Activated CD4-positive, alpha-beta T cell treated with anti-CD3 and anti-CD28 coated beads, Interleukin-2, Interleukin-4, amounts not matched to agents 100 ng/mL and 50 ng/mL, durations not matched to agents 16 hours and 8 hours (primary cell): ENCODE results near the gene P2RY6.
"Not testable (repeated sequence)": the region's sequence is repeated elsewhere in the genome, so short reads cannot be mapped to it uniquely, and the experiment has no call there.

Experiments used
- DNase-seq: peaks from one replicate; pipeline ENCODE4 v3.0.0-alpha.2; 2020; ENCODE audit warnings: low spot score

Gene P2RY6, protein sequence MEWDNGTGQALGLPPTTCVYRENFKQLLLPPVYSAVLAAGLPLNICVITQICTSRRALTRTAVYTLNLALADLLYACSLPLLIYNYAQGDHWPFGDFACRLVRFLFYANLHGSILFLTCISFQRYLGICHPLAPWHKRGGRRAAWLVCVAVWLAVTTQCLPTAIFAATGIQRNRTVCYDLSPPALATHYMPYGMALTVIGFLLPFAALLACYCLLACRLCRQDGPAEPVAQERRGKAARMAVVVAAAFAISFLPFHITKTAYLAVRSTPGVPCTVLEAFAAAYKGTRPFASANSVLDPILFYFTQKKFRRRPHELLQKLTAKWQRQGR

DNA sequence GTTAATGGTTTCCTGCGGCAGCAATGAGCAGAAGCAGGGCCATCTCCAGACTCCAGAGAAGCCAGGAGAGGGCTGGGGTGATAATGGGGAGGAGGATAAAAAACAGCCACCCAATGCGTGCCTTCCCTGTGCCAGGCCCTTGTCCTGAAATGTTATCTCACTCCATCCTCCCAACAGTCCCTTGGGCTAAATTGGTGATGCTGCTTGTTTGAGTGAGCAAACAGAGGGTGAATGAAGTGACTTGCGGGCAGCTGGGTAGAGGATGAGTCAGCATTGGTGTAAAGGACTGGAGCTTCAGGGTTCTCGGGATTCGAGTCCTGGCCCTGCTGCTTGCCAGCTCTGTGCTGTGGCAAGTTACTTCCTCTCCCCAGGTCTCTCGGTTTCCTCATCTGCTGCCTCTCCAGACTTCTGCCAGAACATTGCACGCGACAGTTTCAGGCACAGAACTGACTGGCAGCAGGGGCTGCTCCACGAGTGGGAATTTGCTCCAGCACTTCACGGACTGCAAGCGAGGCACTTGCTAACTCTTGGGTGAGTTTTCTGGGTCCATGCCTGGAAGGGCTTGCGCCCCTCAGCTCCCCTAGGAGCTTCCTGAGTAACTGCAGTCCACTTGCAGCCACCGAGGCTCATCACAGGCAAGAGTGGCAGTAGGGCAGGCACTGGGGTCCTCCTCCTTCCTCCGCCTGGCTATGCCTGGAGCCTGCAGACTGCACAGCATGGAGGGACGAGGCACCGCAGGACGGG lies at the start of gene P2RY6:
Gene P2RY6 (plus strand): TSS at position 403 of the 744 bp plus-strand sequence. CDS start 24,181 bp downstream, outside the sequence.
- DNase-seq: no peak

DNA sequence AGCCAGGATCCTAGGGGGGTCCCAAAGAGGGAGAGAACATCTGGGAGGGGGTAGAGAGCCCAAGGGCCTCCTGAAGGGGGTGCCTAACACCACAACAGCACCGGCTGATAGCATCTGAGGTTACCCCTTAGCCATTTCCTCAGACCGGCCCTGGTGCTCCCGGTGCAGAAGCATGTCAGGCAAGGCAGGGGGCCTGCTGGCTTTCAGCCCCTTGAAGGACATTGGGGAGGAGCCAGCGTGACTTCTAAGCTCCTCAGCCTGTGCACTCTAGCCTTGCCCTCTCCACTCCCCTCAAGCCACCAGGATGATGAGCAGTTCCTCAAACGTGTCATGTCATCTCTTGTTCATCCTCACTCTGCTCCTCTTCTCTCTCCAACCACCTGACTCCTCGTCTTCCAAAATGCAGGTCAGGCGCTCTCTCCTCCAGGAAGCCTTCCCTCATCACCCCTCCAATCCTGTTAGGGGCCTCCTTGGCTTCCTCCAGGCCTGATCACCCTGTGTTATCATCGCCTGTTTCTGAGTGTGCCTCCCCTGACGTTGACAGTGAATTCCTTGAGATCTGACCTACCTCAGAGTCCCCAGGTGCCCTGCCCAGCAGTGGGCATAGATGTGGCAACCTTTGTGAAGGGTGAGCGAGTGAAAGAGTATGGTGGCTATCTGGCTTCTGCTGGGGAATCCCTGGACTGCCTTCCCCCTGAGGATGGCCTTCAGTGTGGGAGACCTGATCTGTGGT lies 48.0 kb upstream of the P2RY6 start:
- no peak for DNase-seq

DNA sequence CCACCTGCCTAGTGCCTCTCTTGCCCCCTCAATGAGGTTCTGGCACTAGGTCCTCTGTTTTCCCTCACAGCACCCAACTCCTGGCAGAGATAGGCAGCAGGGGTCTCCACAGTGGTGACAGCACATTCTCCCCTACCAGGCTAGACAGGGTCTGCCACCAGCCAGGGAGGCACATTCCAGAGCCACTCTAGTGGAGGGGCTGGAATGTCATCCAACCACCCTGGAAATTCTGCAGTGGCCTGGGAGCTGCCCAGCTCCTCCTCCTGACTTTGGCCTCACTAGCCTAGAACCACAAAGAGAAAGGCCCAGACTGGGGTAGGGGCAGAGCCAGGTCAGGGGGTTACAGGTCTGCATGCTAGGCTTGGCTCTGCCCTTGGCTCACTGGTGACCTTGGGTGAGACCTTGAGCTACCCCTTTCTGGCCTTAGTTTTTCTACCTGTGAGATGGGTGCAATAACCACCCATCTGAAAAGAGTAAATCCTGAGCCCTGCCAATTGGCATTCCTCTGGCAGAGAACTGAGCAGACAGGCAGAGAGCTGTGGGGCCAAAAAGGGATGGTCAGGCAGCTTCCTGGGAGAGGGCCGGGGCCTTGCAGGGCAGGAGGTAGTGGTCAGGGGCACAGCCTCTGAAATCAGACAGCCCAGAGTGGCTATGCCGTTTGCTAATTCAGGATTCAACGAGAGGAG lies 47.0 kb upstream of the P2RY6 start:
- no peak for DNase-seq

DNA sequence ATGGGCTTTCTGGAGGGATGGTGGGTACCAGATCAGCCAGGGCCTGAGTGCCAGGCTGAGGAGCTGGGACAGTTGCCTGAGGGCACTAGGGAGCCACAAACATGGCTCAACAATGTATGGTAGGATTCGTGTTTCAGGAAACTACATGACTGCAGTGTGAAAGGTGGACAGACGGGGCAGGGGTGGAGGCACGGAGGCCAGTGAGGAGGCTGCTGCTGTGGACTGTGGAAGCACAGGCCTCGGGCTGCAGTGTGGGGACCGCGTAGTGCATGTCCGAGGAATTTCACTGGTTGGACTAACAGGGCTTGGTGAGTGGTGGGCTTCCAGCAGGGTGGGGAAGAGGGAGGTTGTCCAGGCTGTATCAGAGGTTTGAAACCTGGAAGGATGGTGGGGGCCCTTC lies 46.3 kb upstream of the P2RY6 start:
- DNase-seq: no peak

DNA sequence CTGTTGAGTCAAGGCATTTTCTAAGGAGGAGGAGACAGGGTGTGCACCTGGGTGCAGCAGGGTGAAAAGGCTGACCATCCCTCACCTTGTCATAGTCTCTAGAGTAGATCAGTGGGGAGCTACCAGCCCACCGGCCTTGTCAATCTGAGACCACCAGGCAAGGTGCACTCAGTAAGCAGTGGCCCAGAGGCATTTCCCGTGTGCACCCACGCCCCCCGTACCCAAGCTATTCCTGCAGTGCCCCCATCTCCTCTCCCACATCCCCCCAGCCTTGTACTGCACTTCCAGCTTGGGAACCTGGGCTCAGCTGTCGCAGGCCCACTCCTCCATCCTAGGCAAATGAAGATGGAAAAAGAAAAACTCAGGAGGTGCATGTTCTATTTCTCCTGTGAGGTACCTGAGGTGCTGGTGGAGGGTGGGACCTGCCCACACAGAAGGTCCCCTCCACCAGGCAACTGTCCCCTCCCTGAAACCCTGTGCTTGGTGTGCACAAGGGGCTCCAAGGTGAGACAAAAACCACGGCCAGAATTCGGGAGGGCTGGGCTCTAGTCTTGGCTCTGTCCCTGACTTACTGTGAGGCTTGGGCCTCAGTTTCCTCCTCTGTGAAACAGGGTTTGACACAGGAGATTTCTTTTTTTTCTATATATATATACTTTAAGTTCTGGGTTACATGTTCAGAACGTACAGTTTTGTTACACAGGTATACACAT lies 45.7 kb upstream of the P2RY6 start:
- DNase-seq: no peak

DNA sequence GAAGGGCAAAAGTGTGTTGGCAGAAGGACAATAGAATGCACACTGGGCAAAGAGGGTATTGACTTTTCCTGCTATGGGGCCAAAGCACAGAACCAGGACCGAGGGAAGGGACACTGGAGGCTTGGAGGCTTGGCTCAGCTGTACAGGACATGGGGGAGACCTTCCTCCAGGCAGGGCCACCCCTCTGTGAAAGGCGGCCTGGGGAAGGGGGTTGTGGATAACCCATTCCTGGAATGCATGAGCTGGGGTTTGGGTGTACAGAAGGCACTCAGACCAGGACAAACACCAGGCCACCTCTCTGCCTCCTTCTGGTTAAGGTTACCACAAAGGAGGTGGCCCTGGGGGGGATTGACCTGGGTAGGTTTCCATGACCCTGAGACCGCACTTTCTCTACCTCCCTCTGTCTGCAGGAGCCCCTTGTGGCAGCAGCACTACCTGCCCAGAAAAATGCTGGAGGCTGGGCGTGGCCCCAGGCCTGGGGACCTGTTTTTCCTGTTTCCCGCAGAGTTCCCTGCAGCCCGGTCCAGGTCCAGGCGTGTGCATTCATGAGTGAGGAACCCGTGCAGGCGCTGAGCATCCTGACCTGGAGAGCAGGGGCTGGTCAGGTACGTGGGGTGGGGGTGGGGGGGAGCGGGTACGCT lies 44.4 kb upstream of the P2RY6 start:
- no peak for DNase-seq

DNA sequence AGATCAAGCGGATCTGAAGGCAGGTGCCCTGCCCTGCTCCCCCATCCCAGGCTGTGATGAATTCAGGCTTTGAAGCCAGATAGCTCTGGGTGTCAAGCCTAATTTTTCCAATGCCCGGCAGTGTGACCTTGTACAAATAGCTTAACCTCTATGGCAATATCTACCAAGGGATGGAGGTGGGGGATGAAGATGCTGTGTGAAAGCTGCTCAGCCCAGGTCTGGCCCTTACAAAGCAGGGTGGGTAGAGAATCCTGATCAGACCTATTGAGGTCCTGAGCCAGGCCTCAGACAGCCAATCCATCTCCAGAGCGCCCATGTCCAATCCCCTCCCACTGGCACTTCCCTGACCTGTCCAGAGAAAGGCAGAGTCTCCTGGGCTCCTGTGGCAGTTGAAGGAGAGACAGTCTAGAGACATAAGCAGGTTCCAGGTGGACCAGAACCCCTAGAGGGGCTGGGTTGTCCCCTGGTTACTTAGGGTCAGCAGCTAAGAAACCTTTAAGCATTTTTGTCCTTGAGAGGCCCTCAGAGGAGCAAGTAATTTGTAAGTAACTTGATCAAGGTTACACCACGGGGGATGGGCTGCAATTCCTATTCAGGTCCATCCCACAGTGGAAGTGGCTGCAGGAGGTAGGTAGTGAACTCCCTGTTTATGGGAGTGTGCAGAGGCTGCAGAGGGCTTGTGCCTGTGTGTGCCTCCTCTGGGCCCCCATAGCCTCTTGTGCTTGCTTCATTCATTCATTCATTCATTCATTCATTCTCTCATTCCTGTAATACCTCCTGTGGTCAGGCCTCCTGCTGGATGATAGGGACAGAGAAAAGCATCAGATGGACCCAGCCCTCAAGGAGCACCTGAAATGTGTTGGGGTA lies 43.6 kb upstream of the P2RY6 start:
- DNase-seq: no peak

DNA sequence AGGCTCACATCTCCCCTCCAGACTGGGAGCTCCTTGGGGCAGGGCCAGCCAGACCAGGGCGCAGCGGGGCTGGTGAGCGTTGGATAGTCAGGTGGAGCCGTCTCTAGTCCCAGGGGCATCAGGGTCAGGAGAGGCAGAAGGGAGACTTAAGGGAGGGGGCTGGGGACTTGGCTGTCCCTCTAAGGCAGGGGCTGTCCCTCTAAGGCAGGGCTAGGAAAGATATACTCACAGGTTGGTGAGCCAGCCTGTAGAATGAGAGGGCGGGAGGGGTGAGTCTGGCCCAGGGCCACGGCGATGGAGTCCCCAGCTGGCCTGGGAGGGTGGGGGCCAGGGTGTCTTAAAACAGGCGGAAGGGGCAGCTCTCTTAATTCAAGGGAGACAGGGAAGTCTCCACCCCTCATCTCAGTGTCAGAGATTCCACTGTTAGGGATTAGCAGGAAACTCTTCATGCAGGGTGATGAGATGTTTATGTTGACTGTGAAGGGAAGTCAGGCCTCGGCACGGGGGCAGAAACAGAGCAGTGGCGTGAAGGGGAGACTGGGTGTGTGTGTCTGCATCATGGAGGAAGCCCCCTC lies 42.7 kb upstream of the P2RY6 start:
- no peak for DNase-seq

DNA sequence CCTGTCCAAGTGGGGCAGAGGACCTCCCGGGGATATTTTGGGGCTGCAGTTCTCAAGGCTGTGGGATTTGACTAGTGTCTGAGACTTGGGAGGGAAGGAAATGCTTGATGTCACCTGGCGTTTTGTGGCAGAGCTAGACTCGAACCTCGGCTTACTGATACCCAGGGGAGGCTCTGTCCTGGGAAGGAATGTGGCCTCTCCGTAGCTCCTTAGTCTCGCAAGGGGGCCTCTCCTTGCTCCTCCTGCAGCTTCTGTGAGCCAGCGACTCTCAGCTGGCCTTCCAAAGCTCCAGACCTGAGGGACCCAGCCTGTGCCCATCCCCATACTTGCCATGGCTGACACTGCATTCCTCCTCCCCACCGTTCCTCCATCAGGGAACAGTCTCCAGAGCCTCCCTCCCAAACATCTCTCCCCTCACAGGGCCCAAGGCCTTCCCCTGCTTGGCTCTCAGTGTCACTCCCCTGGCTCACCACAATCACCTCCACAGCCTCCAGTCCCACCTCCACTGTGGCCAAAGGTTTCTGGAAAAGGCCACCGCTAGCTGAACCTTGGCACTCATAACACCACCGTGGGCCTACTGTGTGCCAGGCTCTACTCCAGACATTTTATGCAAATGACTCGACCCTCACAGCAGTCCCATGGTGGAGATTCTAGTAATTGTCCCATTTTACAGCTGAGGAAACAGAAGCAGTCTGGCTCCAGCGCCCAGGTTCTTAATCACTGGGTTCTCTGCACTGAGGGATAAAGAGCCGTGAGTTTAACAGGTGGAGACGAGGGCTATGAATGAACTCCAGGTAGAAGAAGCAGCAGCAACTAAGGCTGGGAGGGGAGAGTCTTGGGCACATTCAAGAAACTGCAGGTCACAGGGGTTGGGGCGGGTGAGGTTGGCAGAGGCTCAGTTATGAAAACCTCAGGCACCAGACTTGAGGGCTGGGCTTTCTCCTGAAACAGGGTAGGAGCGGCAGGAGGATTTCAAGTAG lies 42.0 kb upstream of the P2RY6 start:
- DNase-seq: no peak

DNA sequence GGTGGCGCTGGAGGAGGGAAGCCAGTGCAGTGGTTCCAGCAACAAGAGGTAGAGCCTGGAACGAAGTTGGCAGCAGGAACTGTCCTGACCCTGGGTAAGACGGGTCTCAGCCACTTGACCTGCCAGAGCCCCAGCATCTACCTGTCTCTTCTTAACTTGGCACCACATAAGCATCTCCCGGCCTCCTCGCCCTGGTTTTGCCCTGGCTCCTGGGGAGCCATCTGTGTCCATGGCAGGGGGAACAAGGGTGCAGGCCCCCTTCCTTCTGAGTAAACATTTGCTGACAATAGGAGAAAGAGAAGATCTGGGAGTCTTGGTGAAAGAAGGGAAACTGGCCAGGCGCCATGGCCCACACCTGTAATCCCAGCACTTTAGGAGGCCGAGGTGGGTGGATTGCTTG lies 41.2 kb upstream of the P2RY6 start:
- DNase-seq: no peak

DNA sequence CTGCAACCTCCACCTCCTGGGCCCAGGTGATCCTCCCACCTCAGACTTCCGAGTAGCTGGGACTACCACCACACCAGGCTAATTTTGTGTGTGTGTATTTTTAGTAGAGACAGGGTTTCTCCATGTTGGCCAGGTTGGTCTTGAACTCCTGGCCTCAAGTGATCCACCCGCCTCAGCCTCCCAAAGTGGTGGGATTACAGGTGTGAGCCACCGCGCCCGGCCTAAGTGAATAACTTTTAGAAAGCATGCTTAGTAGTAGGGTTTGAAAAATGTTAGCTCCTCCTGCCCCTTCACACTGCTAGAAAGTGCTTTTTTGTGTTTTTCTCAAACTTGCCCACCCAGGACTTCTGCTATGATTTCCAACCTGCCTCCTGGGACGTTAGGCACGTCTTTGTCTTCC lies 39.7 kb upstream of the P2RY6 start:
- DNase-seq: not testable (repeated sequence)

DNA sequence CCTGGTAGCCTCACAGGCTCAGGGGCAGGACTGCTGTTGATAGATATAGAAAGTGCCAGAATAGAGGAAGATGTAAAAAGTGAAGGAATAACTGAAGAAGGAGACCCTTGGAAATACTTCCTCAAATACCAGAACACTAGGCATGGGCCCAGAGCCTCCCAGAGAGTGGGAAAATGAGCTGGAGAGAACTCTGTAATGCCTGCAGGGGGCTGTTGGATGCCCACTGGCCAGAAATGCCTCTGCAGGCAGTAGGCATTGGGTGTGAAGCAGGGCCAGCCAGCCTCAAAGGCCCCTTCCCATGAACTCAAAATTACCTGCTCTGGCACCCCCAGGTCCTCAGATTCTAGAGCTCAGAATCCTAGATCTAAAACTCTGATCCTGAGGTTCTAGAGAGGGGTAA lies 38.9 kb upstream of the P2RY6 start:
- DNase-seq: no peak

DNA sequence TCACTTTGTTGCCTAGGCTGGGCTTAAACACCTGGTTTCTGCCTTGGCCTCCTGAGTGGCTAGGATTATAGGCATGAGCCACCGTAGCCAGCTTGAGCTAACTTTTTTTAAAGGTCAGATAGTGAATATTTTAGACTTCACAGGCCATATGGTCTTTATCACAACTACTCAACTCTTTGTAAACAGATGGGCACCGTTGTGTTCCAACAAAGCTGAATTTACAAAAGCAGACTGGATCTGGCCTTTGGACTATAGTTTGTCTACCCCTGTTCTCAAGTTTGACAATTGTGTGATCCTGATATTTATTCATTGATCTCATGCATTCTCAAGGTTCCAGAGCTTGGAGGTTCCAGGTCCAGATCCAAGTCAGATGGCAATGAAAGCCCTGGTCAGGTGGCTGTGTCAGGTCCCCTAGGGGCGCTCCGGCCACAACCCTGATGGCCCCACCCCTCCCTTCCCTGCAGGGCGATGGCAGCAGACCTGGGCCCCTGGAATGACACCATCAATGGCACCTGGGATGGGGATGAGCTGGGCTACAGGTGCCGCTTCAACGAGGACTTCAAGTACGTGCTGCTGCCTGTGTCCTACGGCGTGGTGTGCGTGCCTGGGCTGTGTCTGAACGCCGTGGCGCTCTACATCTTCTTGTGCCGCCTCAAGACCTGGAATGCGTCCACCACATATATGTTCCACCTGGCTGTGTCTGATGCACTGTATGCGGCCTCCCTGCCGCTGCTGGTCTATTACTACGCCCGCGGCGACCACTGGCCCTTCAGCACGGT lies 38.3 kb upstream of the P2RY6 start:
- DNase-seq: no peak

DNA sequence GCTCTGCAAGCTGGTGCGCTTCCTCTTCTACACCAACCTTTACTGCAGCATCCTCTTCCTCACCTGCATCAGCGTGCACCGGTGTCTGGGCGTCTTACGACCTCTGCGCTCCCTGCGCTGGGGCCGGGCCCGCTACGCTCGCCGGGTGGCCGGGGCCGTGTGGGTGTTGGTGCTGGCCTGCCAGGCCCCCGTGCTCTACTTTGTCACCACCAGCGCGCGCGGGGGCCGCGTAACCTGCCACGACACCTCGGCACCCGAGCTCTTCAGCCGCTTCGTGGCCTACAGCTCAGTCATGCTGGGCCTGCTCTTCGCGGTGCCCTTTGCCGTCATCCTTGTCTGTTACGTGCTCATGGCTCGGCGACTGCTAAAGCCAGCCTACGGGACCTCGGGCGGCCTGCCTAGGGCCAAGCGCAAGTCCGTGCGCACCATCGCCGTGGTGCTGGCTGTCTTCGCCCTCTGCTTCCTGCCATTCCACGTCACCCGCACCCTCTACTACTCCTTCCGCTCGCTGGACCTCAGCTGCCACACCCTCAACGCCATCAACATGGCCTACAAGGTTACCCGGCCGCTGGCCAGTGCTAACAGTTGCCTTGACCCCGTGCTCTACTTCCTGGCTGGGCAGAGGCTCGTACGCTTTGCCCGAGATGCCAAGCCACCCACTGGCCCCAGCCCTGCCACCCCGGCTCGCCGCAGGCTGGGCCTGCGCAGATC lies 37.5 kb upstream of the P2RY6 start:
- DNase-seq: no peak

DNA sequence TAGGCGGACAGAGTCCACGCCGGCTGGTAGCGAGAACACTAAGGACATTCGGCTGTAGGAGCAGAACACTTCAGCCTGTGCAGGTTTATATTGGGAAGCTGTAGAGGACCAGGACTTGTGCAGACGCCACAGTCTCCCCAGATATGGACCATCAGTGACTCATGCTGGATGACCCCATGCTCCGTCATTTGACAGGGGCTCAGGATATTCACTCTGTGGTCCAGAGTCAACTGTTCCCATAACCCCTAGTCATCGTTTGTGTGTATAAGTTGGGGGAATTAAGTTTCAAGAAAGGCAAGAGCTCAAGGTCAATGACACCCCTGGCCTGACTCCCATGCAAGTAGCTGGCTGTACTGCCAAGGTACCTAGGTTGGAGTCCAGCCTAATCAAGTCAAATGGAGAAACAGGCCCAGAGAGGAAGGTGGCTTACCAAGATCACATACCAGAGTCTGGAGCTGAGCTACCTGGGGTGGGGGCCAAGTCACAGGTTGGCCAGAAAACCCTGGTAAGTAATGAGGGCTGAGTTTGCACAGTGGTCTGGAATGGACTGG lies 36.8 kb upstream of the P2RY6 start:
- DNase-seq: no peak

DNA sequence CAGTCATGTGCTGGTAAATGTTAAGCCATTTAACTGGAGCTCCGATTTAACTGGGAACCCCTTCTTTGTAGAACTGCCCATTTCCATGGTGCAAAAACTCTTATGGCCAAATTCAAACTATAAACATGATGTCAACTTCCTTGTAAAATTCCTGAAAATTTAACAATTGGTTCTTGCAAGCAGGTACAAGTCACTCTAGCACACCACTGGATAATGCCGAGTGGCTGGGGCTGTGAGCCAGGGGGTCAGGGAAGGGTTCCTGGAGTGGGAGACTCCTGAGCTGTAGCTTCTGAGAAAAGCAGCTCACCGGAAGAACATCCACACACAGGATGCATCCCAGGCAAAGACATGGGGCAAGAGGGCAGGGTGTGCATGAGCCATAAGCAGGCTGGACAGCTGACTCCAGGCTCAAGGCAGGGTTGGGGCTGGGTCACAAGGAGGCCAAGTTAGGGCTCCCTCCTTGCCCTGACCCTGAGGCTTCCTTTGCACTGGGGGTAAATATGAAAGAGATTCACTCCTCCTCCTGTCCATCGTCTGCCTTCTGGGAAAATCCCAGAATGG lies 35.9 kb upstream of the P2RY6 start:
- no peak for DNase-seq

DNA sequence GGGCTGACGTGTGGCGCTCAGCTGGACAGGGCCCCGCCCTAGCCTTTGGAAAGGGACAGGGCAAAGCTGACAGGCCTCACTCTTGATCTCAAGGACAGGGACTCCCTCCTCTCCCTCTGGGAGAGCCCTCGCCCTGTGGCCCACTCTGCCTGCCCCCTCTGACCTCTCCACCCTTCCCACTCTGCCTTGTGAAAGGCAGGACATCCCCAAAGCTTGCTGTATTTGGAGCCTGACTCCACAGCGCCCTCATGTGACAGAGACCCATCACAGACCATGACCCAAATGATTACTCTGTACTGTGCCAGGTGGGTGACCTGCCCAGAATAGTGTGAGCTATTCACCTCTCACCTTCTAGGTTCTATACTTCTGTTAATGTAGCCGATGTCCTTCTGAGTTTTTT lies 35.3 kb upstream of the P2RY6 start:
- DNase-seq: peak; percentile 32
